GM18873 (cell line): ENCODE data around the gene PLCB2.

Experiments
- ATAC-seq: cut with Tn5 transposase; IDR thresholded peaks from one replicate; pipeline ENCODE4 v1.9.1; 2021; ENCODE audit warnings: mild to moderate bottlenecking, moderate library complexity, moderate number of reproducible peaks; ENCODE audit not compliant: unreplicated experiment, low FRiP score

The PLCB2 gene

DNA sequence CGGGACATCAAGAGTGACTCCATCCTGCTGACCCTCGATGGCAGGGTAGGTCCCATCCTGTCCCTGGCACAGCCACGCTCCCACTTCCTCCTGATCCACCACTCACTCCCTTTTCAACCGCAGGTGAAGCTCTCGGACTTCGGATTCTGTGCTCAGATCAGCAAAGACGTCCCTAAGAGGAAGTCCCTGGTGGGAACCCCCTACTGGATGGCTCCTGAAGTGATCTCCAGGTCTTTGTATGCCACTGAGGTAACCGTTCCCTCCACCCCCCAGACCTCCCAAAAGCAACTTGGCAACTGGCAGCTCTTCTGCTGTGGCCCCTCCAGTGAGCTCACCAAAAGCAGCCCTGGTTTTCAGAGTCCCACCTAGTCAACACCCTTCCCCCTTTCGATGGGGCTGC is 34.3 kb downstream of the PLCB2 start:
- no peak for ATAC-seq

DNA sequence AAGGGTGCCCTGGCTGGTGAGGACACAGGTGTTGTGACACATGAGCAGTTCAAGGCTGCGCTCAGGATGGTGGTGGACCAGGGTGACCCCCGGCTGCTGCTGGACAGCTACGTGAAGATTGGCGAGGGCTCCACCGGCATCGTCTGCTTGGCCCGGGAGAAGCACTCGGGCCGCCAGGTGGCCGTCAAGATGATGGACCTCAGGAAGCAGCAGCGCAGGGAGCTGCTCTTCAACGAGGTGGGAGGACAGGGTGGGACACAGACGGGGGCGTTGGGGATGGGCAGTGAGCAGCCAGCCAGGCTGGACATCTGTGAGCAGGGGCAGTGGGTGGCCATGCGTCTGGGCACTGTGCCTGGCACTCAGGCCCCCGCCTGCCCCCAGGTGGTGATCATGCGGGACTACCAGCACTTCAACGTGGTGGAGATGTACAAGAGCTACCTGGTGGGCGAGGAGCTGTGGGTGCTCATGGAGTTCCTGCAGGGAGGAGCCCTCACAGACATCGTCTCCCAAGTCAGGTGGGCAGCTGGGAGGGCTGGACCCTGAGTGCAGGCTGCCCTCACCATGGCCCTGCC is 35.2 kb downstream of the PLCB2 start:
- ATAC-seq = no peak

DNA sequence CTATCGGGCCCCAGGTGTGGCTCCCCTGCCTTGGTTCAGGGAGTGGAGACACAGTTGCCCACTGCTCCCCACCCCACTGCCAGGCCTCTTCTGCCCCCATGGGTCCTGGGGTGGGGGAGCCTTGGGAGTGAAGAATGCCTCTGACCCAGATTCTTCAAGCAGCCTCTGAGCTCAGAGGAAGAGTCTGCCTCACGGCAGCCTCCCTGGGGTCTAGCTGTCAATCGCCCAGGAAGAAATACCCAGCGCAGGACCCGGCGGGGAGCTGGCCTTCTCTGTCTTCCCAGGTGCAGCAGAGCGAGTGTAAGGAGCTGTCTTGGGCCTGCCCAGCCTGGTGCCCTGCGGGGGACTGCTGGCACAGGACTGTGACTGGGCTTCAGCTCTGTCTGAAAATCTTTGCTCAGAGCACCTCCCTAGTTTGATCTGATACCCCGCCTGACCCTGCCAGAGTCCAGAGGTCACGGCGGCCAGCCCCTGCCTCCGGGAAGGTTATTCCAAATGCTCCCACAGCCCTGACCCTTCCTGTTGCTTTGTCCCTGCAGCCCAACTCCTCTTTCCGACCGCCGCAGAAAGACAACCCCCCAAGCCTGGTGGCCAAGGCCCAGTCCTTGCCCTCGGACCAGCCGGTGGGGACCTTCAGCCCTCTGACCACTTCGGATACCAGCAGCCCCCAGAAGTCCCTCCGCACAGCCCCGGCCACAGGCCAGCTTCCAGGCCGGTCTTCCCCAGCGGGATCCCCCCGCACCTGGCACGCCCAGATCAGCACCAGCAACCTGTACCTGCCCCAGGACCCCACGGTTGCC is 35.9 kb downstream of the PLCB2 start:
- no peak for ATAC-seq

DNA sequence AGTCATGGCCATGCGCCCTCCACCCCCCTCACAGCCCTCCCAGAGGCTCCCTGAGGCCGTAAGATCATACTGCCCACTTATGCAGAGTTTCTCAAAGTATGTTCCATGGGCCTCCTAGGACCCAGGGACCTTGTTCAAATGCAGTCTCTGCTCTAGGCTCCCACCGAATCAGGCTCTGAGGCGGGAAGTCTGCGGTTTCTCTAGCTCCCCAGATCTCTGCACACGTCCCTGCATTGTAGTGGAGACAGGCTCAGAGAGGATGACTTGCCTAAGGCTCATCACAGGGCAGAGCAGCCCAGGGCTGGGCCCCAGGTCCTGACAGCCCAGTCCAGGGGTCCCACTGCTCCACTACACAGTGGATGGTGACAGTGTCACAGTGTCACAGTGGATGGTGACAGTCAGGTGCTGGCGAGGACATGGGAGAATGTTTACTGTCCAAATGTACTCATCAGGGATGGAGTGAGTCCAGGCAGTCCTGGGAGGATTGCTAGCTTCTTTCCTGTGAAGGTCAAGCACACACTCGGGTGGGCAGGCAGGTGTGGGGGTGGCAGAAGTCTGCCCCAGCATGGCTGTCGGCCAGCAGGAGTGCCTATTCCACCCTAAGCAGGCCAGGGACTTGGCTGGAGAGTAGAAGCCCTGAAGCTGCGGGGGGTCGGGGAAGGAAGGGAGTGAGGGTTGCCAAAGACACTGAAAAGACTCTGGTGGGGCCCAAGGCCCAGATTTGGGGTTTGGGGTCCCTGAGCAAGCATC is 37.3 kb downstream of the PLCB2 start:
- ATAC-seq = no peak

DNA sequence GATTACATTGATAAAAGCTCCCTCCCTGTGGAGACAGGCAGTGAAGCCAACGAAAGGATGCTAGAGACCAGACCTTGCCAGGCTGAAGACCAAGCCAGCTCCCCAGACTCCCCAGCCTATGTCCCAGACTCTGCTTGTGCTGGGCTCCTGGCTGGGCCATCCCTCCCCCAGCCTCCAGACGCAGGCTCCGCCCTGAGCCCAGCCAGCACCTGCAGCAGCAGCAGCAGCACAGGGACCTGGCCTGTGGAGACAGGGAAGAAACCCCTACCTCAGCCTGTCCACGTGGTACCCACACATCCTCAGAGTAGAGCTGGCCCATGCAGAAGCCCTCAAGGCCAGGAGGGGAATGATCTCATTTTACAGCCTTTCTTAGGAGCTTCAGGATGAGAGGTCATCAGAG is 38.1 kb downstream of the PLCB2 start:
- no peak for ATAC-seq

DNA sequence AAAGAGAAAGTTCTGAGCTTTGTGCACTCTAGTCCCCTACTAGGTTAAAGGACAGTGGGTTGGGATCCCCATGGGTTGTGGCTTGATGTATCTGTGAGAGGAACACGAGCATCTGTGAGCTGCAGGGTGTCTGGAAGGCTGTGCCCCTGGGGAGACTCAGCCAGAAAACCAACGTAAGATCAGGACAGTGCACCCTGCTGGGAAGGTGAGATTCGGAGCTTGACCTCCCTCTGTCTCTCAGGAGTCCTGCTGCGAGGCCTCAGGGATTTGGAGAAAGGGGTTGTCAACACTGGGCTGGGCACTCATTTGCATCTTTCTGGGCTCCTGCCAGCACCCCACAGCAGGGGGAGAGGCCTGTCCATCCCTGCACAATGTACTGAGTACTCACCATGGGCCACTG is 40.1 kb downstream of the PLCB2 start:
- no peak for ATAC-seq

DNA sequence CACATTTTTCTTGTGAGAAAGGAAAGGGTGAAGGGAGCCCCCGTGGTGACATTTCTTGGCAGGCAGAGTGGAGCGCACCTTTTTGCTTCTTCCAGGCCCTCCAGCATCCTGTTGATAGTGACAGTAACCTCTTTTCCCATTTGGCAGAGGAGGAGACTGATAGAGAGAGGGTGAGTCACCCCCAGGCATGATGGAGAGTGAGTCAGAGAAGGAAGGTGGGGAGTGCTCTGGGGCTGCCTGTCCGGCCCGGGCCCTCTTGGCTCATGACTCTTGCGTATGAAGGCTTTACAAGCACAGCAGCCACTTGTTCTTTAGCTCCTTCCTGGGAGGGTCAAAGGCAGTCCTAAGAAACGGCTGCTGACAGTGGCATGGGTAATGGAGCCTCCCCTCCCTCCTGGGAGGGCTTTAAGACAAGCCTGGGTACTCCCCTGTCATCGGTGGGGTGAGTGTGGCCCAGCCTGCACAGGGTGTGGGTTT is 40.9 kb downstream of the PLCB2 start:
- no peak for ATAC-seq

DNA sequence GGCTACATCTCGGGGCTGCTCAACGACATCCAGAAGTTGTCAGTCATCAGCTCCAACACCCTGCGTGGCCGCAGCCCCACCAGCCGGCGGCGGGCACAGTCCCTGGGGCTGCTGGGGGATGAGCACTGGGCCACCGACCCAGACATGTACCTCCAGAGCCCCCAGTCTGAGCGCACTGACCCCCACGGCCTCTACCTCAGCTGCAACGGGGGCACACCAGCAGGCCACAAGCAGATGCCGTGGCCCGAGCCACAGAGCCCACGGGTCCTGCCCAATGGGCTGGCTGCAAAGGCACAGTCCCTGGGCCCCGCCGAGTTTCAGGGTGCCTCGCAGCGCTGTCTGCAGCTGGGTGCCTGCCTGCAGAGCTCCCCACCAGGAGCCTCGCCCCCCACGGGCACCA is 41.9 kb downstream of the PLCB2 start:
- ATAC-seq = no peak

DNA sequence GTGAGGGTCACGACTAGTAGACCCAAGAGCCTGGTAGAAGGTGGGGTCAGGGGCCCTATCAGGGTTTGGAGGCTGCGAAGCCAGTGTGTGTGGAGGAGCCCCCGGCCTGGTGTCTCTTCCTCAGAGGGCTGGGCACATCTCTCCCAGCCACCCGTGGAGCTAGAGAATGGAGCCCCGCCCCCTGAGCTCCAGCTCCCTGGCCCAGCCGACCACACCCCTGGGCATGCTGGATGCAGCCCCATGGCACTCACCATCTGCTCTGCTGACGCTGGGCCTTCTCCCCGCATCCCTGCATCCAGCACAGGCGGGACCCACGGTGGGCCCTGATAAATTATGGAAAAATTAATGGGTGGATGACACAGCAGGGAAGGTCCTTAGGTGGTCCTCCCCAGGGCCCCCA is 42.4 kb downstream of the PLCB2 start:
- no peak for ATAC-seq

DNA sequence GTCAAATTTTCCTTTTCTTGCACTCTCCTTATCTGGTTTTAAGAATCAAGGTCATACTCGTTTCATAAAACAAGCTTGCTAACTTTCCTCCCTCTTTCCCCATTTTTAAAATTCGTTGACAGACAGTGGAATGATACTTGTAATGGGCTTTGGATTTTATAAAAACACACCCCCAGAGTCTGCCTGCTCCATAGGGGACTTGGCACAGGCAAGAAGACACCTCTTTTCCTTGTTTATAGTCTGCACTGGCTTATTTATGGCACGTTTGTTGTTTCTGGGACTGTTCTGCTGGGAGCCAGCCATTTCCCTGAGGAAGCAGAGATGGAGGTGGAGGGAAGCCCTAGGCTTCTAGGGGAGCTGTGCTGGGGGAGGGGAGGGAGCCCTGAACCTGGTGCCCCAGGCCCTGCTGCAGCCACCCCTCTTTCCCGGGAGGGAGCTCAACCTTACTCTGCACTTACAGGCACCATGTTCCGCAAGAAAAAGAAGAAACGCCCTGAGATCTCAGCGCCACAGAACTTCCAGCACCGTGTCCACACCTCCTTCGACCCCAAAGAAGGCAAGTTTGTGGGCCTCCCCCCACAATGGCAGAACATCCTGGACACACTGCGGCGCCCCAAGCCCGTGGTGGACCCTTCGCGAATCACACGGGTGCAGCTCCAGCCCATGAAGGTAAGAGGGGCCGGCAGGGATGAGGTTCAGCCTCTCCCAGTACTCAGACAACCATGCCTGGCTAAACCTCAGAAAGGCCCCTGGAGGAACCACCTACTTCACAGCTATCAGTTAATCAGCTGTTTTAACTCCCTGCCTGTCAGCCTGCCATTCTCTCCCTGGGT is 43.2 kb downstream of the PLCB2 start:
- no peak for ATAC-seq

DNA sequence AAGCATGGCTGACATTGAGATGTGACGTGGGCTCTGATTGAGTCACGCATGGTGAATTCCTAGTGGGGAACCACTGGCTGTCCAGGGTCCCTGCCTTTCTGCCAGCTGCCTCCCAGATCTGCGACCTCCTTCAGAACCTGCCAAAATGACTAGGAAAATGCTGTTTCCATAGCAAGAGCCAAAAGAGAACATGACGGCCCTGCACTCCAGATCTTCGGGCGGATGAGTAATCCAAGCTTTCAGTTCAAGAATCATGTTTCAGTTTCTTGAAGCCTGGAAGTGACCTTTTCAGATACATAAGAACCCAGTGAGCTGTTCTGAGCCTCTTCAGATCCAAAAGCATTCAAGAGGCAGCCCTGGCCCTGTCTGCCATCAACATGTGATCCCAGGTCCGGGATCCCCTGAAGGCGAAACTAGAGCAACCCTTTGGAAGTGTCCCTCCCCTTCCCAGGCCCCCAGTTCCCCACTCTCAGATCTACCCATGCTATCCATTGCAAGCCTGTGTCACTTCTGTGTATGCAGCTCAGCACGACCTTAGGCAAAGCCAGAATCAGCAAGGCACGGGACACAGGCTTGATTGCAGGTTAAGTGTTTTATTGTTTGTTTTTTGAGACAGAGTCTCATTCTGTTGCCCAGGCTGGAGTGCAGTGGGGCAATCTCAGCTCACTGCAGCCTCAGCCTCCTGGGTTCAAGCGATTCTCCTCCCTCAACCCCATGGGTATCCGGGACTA is 44.5 kb downstream of the PLCB2 start:
- no peak for ATAC-seq

DNA sequence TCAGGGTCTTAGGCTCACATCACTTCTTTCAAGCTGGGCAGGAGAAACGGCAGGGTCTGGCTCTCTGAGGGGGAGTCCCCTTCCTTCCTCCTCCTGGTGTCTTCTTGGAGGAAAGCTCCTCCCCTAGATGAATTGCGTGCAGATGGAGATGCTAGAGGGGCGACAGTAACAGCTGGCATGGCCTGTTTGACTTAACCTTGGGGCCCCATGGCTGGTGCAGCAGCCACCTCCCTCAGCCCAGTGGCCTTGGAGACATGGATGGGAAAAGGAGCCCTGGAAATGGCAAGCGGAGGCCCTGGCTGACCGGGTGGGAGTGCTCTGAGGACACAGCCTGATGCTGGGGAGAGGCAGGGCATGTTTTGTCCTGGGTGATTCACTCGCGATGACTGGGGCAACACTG is 48.7 kb downstream of the PLCB2 start:
- no peak for ATAC-seq

DNA sequence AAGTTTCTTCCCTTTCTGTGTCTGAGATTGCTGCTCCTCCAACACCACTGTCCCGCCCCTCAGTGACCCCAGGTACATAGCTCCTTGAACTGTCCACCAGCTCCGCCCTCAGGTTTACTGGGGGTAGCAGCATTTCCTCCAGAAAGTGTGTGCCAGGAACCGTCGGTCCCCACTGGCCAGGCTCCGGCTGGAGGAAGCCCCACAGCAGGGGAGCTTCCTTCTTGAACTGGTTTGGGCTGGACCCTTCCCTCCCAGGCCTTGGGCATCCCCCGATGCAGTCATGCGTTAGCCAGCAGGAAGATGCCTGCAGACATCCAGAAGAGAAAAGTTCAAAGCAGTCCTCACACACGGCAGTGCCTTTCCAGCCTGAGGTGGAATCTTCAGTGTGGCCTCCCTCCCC is 49.2 kb downstream of the PLCB2 start:
- ATAC-seq = no peak

DNA sequence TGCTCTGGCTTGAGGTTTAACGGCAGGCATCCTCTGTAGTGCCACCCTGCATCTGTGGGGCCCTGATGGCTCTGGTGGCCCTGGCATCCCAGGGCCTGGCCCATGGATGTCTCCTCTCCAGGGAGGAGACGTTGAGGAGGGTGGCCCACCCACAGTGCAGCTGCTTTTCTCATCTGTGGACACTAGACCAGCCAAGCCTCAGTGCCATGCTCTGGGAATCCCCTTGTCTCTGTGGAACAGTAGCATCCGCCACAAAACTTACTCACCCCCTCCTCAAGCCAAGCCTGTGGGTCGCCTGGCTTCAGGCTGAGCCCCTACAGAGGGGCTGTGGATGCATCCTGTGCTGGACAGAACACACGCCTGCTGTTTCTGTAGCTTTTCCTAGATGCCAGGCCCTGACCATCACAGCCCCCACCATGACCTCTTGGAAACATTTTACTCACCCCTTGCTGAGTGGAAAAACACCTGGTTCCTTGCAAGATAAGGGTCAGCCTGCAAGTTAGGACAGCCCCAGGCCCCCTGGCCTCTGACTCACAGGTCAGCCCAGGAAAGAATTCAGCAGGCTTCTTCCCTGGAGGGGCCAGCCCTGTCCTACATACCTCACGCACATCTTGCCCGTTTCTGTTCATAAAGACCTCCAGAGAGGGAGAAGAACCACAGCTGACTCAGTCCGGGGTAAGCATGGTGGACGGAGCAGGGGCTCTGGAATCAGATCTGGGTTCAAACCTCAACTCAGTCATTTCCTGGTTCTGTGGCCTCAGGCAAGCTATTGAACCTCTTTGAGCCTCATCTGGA is 49.9 kb downstream of the PLCB2 start:
- ATAC-seq = no peak

DNA sequence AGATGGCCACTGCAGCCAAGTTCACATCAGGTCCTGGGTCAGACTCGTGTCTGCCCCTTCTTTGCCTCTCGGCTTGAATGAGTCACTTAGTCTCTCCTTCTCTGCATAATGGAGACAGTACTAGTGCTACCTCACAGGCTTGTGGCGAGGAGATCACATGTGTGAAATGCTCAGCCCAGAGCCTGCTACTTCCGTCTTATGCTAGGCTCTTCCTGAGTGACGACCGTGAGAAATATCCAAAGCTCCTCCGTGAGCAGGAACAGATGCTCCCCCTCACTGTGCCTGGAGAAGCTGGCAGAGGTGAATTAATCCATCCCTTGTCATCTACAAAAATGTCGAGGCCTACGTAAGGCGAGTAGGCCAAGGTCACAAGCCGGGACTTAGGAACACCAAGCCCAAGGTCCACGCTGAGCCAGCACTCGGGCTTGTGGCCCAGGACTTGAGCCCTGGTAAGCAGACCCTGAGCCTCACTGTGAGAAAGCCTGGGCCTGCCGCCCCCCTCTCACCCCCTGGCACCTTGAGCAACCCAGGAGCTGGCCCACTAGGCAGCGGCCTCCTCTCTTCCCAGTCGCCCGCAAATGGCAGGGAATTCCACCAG is 51.0 kb downstream of the PLCB2 start:
- ATAC-seq = no peak

DNA sequence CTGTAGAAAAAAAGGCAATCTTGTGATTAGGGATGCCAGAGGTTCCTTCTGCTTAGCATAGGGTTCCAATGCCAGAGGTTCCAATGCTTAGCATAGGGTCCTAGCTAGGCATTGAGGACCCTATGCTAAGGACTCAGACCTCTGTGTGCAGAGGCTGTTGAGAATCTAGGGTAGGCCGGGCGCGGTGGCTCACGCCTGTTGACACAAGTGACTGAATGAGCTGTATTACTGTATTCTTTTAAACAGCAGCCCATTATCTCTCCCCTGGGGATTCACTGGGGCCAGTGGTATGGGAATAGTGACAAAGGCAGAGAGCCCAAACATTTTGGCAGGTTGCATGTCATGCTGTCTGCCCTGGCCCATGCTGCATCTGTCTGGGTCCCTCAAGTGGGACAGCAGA is 52.7 kb downstream of the PLCB2 start:
- no peak for ATAC-seq

DNA sequence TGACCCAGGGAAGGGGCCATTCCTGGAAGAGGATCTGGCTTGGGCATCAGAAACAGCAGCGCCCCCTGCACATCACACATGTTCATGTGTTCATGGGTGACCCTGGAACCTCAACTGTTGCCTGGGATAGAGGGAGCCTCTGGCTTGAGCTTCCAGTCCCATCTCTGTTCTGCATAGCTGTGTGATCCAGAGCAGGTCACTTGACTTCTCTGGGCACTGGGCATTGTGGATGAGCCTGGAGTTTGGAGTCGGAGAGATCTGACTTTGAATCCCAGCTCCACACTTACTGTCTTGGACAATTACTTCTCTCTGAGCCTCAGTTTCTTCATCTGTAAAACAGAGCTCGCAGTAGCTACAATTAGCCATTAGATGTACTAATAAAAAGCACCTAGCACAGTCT is 53.3 kb downstream of the PLCB2 start:
- ATAC-seq = no peak

DNA sequence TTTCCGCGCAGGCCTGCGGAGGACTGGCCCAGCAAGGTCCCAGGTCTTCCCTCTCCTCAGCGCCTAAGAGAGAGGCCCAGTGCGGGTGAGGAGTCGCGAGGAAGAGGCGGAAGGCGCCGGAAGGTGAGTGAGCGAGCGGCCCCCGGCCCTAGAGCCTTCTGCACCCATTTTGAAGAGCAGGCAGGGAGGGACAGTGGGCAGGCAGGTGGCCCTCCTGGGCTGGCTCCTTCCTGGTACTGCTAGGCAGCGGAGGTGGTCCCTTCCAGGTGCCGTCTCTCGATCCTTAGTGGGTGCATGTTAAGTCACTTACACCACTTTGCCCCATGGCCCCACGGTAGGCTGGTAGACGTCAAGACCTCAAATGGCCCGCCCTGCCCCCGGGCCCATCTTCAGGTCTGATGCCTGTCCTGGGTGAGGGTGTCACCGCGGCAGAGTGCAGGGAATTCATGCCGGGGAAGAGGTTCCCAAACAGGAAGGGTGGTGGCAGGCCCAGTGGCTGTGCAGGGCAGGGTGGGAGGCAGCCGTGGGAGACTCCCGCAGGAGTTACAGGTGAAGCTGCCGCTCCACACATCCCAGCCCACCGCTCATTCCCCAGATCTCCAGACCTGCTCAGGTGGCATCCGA is 54.5 kb downstream of the PLCB2 start:
- no peak for ATAC-seq
